Erythroblast (primary cell): Measurements from ENCODE around the gene DNER.
"Not testable (repeated sequence)": the region's sequence is repeated elsewhere in the genome, so short reads cannot be mapped to it uniquely, and the experiment has no call there.

Source experiments
- DNase-seq, 2 experiments: peaks; one replicate each; lab custom pipeline; 2025; lab: John Stamatoyannopoulos, UW
- GATA1 ChIP-seq: IDR thresholded peaks from 2 replicates; pipeline ENCODE4 v1.6.1; 2011; ENCODE audit warnings: low read depth, mild to moderate bottlenecking, control low read depth, low read length, moderate library complexity
- POLR2A ChIP-seq: IDR thresholded peaks from 2 replicates; pipeline ENCODE4 v1.6.1; 2011; ENCODE audit warnings: mild to moderate bottlenecking, low read length

Gene DNER

DNA sequence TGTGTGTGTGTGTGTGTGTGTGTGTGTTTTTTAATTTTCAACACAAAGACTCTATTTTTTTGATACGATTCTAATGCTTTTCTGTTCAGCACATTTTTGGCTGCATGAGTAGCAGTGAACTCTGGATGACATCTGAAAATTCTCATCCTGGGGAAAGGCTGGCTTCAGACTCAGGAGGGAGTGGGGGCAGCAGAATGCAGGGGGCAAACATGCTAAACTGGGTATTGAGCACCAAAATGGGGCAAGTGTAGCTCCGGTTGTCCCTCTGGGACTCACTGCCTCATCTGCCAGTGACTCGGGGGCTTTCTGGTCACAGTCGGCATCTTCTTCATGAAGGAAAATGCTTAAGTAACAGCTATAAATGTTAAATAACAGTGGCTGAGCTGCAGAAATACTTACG is 326.5 kb downstream of the DNER start:
- TF ChIP-seq POLR2A = no peak
- TF ChIP-seq GATA1 = no peak
- DNase-seq = no peak

DNA sequence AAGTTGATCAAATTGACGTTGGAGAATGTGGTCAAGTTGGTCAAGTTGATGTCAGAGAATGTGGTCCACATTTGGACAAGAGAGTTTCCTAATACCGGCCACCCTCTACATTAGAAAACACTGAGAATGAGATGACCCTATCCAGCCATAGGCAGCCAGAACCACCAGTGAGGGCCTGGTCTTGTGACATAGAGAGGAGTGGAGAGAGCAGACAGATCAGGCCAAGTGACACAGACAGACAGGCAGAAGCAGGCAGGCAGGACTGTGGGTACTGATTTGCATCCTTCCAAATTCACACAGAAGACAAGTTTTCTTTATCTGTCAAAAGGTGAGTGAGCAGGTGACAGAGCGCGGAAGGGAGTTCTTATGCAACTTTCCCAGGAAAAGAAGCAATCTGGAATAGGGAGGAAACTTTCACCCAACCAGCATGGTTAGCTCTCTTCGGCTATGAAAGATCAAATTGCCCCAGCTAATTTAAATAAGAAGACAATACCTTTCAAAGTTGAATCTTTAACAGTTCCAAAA is 334.2 kb downstream of the DNER start:
- no peak for DNase-seq
- no peak for TF ChIP-seq POLR2A
- TF ChIP-seq GATA1 = no peak

DNA sequence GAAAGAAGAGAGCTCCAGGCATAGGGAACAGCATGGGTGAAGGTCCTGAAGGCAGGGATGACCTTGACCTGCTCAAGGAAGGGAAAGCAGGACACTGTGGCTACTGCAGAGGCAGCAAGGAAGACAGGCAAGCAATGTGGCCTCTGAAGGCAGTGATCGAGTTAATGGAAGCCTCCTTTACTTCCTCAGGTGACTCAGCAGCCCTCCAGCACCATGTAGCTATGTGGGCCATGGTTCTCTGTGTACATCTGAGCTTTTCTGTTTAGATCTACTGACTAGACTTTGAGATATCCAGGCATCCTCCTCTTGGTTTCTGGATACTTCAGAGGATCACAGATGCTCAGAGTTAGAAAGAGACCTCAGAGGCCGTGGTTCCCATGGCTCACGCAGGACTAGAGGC is 336.0 kb downstream of the DNER start:
- no peak for DNase-seq
- TF ChIP-seq POLR2A = no peak
- TF ChIP-seq GATA1 = no peak

DNA sequence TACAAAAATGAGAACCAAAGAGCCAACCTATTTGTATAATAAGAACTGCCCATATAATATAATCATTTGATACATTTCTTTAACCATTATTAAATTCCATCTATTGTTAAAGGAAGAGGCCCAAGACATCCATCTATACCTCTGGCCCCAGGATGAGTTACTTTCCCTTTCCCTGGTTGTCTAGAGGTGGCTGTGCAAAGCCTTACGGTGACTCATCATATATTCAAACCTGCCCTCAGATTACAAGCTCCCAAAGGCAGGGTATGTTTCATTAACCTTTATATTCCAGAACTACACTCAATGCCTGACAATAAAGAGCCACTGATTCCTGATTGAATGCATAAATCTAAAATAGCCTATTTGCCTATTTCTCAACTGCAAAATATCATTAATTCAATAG is 337.5 kb downstream of the DNER start:
- DNase-seq = no peak
- TF ChIP-seq GATA1 (no peak), POLR2A (no peak)

DNA sequence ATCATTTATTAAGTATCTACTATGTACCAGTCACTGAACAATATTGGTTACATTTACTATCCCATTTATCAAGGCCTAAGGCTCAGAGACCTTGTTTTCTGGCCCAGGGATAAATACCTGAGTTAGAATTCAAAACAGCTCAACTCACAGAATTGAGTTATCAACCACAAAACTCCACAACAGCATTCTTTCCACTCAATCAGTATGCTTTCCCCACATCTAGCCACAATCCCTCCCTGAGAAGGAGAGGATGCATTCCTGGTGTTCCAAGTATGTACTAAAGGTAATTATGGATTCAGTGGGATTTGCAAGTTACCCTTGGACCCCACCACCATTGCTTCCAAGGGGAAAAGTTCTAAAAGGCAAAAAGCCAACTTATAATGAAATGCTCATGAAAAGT is 339.1 kb downstream of the DNER start:
- DNase-seq = no peak
- no peak for TF ChIP-seq GATA1
- no peak for TF ChIP-seq POLR2A

DNA sequence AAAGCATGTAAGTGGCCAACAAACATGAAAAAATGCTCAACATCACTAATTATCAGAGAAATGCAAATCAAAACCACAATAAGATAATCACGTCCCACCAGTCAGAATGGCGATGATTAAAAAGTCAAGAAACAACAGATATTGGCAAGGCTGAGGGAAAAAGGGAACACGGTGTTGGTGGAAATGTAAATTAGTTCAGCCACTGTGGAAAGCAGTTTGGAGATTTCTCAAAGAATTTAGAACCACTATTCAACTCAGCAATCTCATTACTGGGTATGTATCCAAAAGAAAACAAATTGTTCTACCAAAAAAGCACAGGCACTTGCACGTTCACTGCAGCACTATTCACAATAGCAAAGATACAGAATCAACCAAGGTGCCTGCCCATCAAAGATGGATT is 341.0 kb downstream of the DNER start:
- DNase-seq = not testable (repeated sequence)

DNA sequence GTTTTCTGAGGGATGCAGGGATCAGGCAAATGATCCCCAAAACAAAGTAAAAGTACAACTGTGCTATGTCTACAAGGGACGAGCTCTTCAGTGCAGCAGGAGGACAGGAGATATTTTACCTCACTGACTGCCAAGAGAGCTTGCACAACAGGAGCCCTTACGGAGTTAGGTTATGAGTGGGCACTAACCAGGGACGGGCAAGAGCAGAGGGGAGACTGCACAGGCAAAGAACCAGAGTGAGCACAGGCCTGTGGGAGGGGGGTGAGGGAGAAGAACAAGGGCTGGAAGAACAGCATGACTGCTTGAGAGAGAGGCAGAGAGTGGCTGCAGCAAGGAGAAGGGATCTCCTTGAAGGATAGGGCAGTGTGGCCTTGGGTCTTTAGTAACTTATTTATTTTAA is 342.1 kb downstream of the DNER start:
- TF ChIP-seq POLR2A (no peak), GATA1 (no peak)
- DNase-seq = no peak

DNA sequence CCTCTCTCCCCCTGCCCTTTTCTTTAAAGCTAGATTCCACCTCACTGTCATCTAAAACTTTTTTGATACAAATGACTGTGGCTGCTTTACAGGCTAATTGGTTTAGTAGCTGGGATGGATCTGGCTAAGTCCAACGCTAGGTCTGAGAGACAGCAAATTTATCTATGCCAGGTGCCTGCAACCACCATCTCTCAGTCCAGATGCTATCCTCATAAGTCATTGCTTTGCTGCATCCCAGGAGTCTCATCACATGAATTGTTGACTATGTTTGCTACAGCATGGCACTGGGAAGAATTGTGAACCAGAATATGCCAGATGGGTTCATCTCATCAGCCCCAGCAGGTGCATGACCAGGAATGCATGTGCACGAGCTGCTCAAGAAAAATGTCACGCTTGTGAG is 343.3 kb downstream of the DNER start:
- no peak for DNase-seq
- TF ChIP-seq POLR2A (no peak), GATA1 (no peak)

DNA sequence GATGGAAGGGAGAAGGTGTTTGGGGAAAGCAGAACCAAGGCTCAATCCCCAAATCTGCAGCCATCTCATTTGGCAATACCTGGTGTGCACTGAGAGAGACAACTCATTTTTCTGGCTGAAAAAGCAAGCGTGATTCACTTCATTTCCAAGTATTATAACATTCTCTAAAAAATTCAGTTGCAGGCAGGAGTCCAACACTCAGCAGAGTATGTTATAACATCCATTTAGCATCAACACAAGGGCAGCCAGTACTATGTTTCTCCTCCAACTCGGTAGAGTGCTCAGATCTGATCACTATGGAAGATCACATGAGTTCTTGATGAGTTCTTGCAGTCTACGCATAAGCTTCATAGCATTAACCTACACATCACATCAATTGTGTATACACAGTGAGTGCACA is 343.8 kb downstream of the DNER start:
- DNase-seq = no peak
- TF ChIP-seq POLR2A (no peak), GATA1 (no peak)

DNA sequence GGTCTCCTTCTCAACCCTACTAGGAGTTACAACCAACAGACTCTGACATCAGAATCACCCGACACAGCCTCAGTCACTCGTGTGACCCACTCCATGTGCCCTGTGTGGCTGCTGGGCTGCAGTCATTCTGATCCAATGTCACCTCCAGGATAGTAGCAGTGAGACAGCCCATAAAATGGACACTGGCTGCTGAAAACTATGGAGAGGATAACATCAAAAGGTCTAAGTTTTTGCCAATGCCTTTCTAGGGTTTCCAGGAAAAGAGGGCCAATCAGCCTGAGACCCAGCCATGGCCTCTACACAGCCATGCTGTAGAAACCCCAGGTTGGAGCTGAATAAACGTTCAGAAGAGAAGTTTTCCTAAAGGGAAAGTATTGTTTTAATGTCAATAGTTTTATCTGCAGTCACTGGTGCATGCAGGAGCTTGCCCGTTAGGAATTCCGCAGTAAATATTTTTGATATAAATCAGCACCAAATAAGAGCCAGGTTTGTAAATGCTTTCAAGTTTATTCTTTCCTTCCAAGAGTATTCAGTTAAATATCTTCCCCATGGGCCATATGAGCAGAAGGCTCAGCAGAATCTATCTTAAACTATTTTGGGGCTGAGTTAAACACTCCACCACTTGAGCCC is 351.1 kb downstream of the DNER start:
- TF ChIP-seq GATA1 (no peak), POLR2A (no peak)
- DNase-seq = no peak

DNA sequence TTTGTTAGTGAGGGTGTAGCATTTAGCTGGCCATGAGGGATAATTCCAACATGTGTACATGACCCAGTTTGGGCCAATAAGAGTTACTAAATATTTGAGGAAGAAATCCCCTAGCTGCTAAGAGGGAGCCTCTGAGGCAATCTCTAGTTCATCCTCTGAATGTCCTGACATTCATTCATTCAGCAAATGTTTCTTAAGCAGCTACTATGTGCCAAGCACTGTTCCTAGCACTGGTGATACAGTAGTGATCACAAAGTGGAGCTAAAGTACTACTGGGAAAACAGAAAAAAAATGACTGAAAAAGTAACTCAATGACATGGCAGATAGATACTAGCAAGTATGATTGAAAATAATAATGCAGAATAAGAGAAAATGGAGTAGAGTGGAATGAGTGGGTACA is 363.5 kb downstream of the DNER start:
- no peak for DNase-seq
- TF ChIP-seq GATA1 (no peak), POLR2A (no peak)

DNA sequence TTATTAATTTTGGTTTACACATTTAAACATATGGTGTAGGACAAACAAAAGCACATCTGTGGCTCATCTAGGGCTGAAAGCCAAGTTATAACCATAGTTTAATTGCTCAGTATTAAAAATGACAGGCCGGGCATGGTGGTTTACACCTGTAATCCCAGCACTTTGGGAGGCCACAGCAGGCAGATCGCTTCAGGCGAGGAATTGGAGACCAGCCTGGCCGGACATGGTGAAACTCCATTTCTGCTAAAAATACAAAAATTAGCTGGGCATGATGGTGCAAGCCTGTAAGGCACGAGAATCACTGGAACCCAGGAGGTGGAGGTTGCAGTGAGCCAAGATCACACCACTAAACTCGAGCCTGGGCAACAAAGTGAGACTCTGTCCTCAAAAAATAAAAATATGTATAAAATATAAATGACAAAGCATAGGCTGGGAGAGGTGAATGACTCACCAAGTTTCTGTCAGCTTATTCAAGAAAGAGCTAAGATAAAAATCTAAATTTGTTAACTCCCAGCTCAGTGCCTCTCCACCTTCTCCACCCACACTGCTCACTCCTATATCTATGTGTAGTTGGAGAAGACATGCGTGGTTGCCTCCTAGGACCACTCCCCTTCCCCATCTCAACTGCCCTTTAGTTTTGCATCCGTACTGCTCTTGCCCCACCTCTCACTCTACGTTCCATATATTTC is 364.1 kb downstream of the DNER start:
- TF ChIP-seq GATA1 (no peak), POLR2A (no peak)
- no peak for DNase-seq

DNA sequence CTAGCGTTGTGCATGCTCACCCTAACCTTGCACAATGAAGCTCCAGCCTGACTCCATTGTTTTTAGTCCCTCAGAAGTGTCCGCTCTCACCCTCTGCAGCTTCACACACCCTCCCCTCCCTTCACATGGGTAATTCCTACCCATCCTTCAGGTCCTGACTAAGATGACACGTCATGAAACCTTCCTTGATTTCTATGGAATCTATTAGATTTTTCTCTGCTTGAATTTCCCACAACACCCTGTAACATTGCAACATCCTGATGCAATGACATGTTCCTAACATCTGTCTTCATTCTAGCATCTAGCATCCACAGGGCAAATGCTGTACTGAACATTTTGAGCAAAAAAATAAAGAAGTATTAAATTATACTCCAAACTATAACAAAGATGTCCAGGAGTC is 366.2 kb downstream of the DNER start:
- TF ChIP-seq GATA1 = no peak
- no peak for TF ChIP-seq POLR2A
- DNase-seq = no peak

DNA sequence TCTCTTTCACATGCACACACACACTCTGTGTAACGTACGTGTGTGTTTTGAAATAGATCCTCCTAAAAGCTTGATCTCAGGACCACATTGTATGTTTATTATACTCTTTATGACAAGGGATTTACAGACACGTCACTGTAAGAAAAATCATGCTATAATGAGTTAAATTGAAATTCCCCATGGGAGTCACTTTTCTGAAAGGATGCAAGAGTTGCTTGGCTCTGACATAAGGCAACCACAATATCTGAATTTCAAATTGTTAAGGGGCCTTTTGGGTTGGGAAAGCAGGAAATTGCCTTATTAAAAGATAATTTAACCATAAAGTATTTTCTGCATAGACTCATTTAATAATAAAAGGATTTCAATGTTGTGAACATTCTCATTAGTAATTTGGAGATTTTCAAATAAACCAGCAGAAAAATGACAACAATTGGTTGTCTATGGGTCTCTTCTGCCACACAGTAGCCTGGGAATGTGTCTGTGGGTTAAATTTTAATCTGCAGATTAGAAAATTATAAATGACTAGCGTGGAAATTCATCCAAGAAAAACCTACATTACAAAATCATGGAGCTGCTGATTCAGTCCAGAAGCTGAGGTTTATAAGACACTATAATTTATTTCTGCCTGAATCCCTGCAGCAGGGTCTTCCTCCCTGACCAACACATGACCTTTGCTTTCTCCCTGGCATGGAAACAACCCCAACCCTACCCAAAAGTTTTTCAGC is 367.4 kb downstream of the DNER start:
- no peak for TF ChIP-seq GATA1
- no peak for TF ChIP-seq POLR2A
- no peak for DNase-seq
